ENCODE data around the gene TFCP2L1.

- TF ChIP-seq CTCF (conservative IDR thresholded peaks at IDR 0.05; ENCODE audit: low read depth, low read length) (no peak), EZH2 (IDR thresholded peaks at IDR 0.05; ENCODE audit: low read length, unreplicated experiment) (no peak), EZH2phosphoT487 (IDR thresholded peaks at IDR 0.05; ENCODE audit: borderline replicate concordance, low read length) (no peak)
These were observed 44.6 kb downstream of the TFCP2L1 start for GRCh38 chr2:121240436-121240835.
